HG02588 (cell line): Measurements from ENCODE around the gene SEMA3G.
A peak's percentile ranks its signal among the peaks of the same experiment; 100 is the strongest.

Source experiments
- ATAC-seq: cut with Tn5 transposase; IDR thresholded peaks from one replicate; pipeline ENCODE4 v1.9.1; 2021; ENCODE audit warnings: mild to moderate bottlenecking, moderate library complexity; ENCODE audit not compliant: unreplicated experiment

Gene SEMA3G

GRCh38 chr3:52479877-52480575, 35.1 kb upstream of the SEMA3G start:
- no peak for ATAC-seq

GRCh38 chr3:52479037-52479876, 34.4 kb upstream of the SEMA3G start:
- ATAC-seq: no peak

- ATAC-seq: no peak
Observed at GRCh38 chr3:52477796-52478095, 32.8 kb upstream of the SEMA3G start.

- no peak for ATAC-seq
Observed at GRCh38 chr3:52477076-52477795, 32.3 kb upstream of the SEMA3G start.

- ATAC-seq: no peak
Observed at GRCh38 chr3:52473026-52473425, 28.1 kb upstream of the SEMA3G start.

- ATAC-seq: no peak
Observed at GRCh38 chr3:52472239-52473000, 27.5 kb upstream of the SEMA3G start.

- ATAC-seq: no peak
Observed at GRCh38 chr3:52471371-52472238, 26.7 kb upstream of the SEMA3G start.

GRCh38 chr3:52470920-52471319, 26.0 kb upstream of the SEMA3G start:
- no peak for ATAC-seq

GRCh38 chr3:52469001-52469400, 24.1 kb upstream of the SEMA3G start:
- ATAC-seq: no peak

- ATAC-seq: no peak
Observed at GRCh38 chr3:52468336-52468735, 23.4 kb upstream of the SEMA3G start.

- ATAC-seq: no peak
Observed at GRCh38 chr3:52463416-52463815, 18.5 kb upstream of the SEMA3G start.

- no peak for ATAC-seq
Observed at GRCh38 chr3:52461874-52462273, 17.0 kb upstream of the SEMA3G start.

- no peak for ATAC-seq
Observed at GRCh38 chr3:52458770-52459545, 14.1 kb upstream of the SEMA3G start.

GRCh38 chr3:52458031-52458760, 13.3 kb upstream of the SEMA3G start:
- ATAC-seq: no peak

- ATAC-seq: no peak
Observed at GRCh38 chr3:52456800-52457183, 11.9 kb upstream of the SEMA3G start.

- ATAC-seq: no peak
Observed at GRCh38 chr3:52456169-52456799, 11.4 kb upstream of the SEMA3G start.

- ATAC-seq: peak; percentile 83
Observed at GRCh38 chr3:52455283-52456168, 10.6 kb upstream of the SEMA3G start, which contains the start of gene NISCH. Gene NISCH (plus strand): TSS chr3:52455604. CDS start chr3:52455642, 38 bp downstream.
